Non-pigmented ciliary epithelial cell (primary cell): Measurements from ENCODE around the gene OR4C6.

Source experiments
- DNase-seq: peaks from one replicate; pipeline ENCODE4 v3.0.0-alpha.2; 2010; ENCODE audit warnings: low read depth

Gene OR4C6

DNA sequence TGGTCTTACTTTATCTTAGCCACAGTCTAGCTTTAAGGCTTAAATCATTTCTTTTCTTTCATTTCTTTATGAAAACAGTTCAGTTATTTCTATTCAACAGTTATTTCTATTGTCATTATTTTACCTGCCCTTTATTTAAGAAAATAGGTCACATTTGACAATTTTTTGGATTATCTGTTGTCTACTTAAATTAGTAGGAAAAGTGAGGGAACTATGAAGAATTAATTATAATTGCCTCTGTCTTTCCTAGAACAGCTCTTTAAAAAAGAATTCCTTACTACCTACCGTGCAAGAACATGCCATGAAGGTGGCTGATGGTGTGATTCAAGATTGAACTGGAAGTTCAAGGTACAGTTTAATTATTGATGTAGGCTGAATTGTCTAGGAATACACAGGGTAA is at the start of gene OR4C6:
TSS of gene OR4C6 (plus strand) at position 301 of the 400 bp plus-strand sequence. CDS start 2,966 bp downstream, outside the sequence.
- no peak for DNase-seq

GRCh38 chr11:55624531-55624930 is 37.5 kb upstream of the OR4C6 start:
- DNase-seq, result no peak

DNA sequence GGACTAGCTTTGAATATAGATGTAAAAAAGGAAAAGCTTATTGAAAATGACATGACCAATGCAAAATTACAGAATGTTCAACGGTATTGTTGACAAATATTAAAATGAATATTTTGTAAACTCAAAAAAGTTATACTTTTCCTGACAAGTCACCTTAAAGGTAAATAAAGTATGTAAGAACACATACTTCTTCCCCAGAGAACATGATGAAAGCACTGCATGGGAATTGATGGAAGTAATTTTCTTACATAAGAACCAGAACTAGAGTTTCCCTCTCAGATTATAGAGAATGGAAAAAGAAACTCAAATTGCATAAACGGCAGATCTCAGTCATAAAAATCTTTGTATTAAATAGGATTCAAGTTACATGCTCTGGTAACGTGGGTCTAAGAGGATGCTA is 27.2 kb upstream of the OR4C6 start, which contains the start of gene OR4P4:
TSS of gene OR4P4 (plus strand) at position 301 of the 400 bp plus-strand sequence.
- DNase-seq, result no peak

- DNase-seq, result no peak
Observed at GRCh38 chr11:55648027-55648426, 14.0 kb upstream of the OR4C6 start, which contains the start of gene OR4S2. Gene OR4S2 (plus strand): TSS chr11:55648327. CDS start chr11:55650904, 2,577 bp downstream.

- no peak for DNase-seq
Observed at GRCh38 chr11:55652560-55652959, 9.4 kb upstream of the OR4C6 start.

- no peak for DNase-seq
Observed at GRCh38 chr11:55655096-55655495, 6.9 kb upstream of the OR4C6 start.

GRCh38 chr11:55658031-55658573 is 3.9 kb upstream of the OR4C6 start:
- no peak for DNase-seq

DNA sequence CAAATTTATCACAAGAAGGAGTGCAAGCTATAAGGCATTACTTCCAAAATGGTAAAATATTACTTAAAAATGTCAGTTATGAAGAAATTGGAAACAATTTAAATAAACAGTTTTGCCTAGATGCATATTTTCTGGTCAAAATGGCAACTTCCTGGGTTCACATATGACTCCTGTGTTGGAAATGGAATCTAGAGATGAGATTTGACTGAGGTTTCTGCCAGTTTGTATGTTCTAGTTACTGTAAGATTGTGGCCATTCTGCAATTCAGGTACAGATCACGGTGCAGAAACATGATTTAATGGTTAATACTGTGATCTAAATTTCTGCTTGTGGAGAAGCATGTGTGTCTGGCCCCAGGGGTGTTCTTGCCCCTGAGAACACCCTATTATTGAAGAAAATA is 3.4 kb upstream of the OR4C6 start:
- DNase-seq, result no peak

DNA sequence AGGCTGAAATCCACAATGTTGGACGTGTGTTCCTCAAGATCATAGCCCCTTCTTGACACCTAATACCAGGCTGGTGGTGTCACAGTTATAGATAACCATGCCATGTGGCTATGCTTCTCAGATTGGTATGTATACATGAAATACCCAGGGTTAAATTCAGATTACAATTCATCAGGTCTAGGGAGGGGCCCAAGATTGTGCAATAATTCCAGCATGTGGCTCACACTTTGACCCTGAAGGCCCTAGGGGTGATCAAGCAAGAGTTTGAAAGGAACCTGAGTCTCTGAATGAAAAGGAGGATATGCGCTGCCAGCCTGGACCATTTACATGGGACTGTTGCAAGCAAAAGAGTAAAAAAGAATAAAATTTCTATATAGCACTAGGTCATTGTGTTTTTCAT is 7.4 kb downstream of the OR4C6 start:
- DNase-seq, result no peak

GRCh38 chr11:55673860-55674259 is 11.9 kb downstream of the OR4C6 start:
- no peak for DNase-seq

- no peak for DNase-seq
Observed at GRCh38 chr11:55697817-55698216, 35.8 kb downstream of the OR4C6 start.

DNA sequence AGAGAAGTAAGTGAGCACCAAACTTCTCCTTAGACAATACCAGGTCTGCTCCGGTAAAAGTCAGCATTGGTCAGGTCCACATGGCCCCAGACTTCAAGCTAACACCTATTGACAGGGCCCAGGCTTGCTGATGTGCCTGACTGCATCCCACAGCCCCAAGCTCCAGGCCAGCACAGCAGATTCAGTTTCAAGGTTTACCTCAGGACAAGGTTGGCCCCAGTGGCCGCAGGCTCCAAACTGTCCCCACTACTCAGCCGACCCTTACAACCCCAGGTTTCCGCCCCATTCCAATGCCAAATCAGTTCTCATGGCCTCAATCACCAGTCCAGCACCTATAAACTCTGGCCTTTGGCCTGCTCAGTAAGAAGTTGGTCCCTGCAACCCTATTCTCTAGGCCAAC is 39.4 kb downstream of the OR4C6 start:
- no peak for DNase-seq

DNA sequence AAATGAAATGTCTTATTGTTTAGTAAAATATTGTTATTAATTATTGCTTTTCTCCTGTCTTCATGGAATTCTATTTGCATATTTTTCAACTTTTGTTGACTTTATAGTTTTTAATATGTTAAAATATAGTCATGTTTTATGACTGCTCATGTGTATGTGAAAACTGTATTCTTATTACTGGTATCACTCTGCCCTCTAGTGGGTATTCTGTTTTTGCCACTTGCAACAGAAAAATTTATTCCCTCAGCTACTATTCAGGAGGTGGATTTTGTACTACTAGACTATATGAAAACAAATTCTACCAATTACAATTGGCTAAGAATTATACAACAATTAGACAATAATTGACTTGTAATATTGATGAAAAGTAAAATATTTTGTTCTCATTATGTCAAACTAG is 45.0 kb downstream of the OR4C6 start:
- peak; percentile 5 for DNase-seq

DNA sequence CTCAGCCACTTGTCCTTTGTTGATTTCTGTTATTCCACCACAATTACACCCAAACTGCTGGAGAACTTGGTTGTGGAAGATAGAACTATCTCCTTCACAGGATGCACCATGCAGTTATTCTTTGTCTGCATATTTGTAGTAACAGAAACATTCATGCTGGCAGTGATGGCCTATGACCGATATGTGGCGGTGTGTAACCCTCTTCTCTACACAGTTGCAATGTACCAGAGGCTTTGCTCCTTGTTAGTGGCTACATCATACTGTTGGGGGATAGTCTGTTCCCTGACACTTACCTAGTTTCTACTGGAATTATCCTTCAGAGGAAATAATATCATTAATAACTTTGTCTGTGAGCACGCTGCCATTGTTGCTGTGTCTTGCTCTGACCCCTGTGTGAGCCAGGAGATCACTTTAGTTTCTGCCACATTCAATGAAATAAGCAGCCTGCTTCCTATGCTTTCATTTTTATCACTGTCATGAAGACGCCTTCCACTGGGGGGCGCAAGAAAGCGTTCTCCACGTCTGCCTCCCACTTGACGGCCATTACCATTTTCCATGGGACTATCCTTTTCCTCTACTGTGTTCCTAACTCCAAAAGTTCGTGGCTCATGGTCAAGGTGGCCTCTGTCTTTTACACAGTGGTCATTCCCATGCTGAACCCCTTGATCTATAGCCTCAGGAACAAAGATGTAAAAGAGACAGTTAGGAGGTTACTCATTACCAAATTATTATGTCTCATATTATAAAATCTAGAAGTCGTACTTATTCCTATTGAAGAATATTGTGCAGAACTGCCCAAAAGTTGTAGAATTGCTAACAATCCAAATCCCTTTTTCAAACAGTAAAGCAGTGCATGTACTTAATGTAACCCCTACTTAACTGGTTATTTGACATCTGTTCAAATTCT is 53.2 kb downstream of the OR4C6 start:
- DNase-seq, result no peak
